ENCODE results near the gene COL6A5. TPM values are rescaled to one million over a fixed set of nuclear protein-coding genes. Genes with fewer than 3 reads are reported as not detected.
A peak's percentile ranks its signal among the peaks of the same experiment; 100 is the strongest.

COL6A5 gene
- total RNA-seq, 4 donors from 2014 or later, result not detected

DNA sequence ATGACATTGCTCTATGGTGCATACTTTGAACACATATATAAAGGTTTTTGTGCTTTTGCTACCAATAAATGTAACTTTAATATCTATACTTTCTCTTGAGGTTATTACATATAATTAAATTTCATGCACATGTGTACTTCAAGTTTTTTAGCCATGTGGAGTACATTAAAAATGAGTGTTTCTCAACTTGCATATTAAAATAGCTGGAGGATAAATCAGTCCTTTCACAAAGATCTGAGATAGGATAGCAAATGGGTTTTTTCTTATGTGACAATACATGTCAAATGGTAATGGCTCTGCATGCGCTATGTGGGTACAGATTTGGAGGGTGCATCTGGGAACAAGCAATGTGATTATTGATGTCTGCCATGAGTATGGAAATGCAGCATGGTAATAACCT lies 122.8 kb downstream of the COL6A5 start:
- no peak for TF ChIP-seq EP300 (IDR thresholded peaks at IDR 0.05)
- no peak for TF ChIP-seq POLR2A (IDR thresholded peaks at IDR 0.05; ENCODE audit: low read depth)
- TF ChIP-seq, protein P1, sequence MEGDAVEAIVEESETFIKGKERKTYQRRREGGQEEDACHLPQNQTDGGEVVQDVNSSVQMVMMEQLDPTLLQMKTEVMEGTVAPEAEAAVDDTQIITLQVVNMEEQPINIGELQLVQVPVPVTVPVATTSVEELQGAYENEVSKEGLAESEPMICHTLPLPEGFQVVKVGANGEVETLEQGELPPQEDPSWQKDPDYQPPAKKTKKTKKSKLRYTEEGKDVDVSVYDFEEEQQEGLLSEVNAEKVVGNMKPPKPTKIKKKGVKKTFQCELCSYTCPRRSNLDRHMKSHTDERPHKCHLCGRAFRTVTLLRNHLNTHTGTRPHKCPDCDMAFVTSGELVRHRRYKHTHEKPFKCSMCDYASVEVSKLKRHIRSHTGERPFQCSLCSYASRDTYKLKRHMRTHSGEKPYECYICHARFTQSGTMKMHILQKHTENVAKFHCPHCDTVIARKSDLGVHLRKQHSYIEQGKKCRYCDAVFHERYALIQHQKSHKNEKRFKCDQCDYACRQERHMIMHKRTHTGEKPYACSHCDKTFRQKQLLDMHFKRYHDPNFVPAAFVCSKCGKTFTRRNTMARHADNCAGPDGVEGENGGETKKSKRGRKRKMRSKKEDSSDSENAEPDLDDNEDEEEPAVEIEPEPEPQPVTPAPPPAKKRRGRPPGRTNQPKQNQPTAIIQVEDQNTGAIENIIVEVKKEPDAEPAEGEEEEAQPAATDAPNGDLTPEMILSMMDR (IDR thresholded peaks at IDR 0.05), result no peak
- no peak for TF ChIP-seq POLR2AphosphoS5 (IDR thresholded peaks at IDR 0.05)
- DNase-seq (ENCODE audit: extremely low spot score), result no peak
- Histone ChIP-seq H3K4me3 (no peak overlapping the region), H3K9me3 (no peaks in the 10 kb centered on the region), H3K36me3 (no peaks in the 10 kb centered on the region), H3K27ac (replicated peaks in 1 of 4) (no peak overlapping the region), H3K4me1 (no peaks in the 10 kb centered on the region), H3K27me3 (peaks cover 0 to 4% (median 0%) of the 10 kb centered on the region in 4 donors)
- 89% methylated on average over 1 of the region's 1 CpG for WGBS
- intact Hi-C loops (cut with DNase I), result no loop called here

DNA sequence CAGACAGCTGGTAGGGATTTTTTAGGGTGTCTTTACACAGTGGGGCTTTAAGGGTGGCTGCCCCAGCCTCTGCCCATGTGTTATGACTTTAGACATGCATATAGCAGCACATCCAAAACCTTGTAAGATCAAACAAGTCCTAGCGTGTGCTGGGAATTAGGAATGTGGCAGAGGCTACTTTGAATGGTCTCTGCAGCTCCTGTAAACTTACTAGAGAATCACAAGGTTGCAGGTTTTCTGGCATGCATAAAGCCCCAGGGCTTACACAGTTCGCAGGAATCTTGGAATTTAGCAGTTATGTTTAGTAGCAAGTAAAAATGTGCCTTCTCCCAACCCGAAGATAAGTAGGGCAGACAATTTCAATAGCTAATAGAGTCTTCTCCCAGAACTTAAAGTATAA lies 124.7 kb downstream of the COL6A5 start:
- H3K27me3 ChIP-seq, result no peaks in the 10 kb centered on the region
- 30% methylated on average over 3 of the region's 3 CpGs for WGBS
- H3K36me3 ChIP-seq, result no peaks in the 10 kb centered on the region
- no peaks in the 10 kb centered on the region for H3K4me1 ChIP-seq
- no peak overlapping the region for H3K4me3 ChIP-seq
- H3K27ac ChIP-seq (replicated peaks in 1 of 4), result no peak overlapping the region
- TF ChIP-seq EP300 (IDR thresholded peaks at IDR 0.05) (no peak), POLR2AphosphoS5 (IDR thresholded peaks at IDR 0.05) (no peak), POLR2A (IDR thresholded peaks at IDR 0.05; ENCODE audit: low read depth) (no peak)
- TF ChIP-seq, protein P1 (IDR thresholded peaks at IDR 0.05), result no peak
- H3K9me3 ChIP-seq, result no peaks in the 10 kb centered on the region
- intact Hi-C loops (cut with DNase I), result no loop called here
- no peak for DNase-seq (ENCODE audit: extremely low spot score)

DNA sequence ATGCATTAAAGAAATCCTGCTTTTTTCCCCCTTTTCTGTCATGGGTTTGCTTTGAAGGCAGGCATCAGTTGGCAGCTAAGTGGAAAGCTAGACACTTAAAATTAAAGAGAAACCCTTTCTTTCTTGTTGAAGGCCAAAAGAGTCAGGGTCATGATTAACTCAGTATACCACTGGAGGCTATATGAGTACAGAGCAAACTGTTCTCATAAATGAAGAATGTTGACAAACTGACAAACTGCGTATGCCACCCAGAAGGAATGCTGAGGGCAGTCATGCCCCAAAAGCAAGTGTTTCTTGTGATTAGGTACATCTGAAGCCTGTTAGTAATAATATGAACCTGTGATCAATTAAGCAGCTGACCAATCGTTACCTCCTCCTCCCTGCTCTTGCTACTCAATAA lies 127.9 kb downstream of the COL6A5 start:
- Histone ChIP-seq H3K36me3 (no peaks in the 10 kb centered on the region), H3K4me1 (no peaks in the 10 kb centered on the region), H3K9me3 (no peaks in the 10 kb centered on the region), H3K27me3 (no peaks in the 10 kb centered on the region), H3K27ac (replicated peaks in 1 of 4) (no peak overlapping the region), H3K4me3 (no peak overlapping the region)
- no peak for DNase-seq (ENCODE audit: extremely low spot score)
- TF ChIP-seq EP300 (IDR thresholded peaks at IDR 0.05) (no peak), POLR2AphosphoS5 (IDR thresholded peaks at IDR 0.05) (no peak), POLR2A (IDR thresholded peaks at IDR 0.05; ENCODE audit: low read depth) (no peak)
- TF ChIP-seq, protein P1 (IDR thresholded peaks at IDR 0.05), result no peak
- intact Hi-C loops (cut with DNase I), result no loop called here
- WGBS, result 67% methylated on average over 2 of the region's 2 CpGs

DNA sequence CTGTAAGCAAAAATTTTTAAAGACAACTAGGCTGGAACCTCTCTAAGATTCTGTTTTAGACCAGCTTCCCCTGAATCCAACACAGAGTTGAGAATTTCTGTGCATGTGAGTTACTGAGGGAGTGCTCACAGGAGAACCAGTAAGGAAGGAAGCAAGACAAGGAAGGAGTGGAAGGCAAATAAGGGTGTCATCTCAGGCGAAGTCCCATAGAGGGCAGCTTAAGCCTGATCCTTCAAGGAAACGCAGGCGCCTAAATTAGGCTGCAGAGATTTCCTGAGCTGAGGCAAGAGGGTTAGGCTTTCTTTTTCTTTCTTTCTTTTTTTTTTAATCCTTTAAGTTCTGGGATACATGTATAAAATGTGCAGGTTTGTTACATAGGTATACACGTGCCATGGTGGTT lies 135.3 kb downstream of the COL6A5 start:
- H3K9me3 ChIP-seq, result no peaks in the 10 kb centered on the region
- intact Hi-C loops (cut with DNase I), result no loop called here
- H3K27ac ChIP-seq (replicated peaks in 1 of 4), result no peak overlapping the region
- H3K27me3 ChIP-seq, result no peaks in the 10 kb centered on the region
- no peaks in the 10 kb centered on the region for H3K36me3 ChIP-seq
- no peak overlapping the region for H3K4me3 ChIP-seq
- DNase-seq (ENCODE audit: extremely low spot score), result no peak
- TF ChIP-seq, protein P1 (IDR thresholded peaks at IDR 0.05), result peak in 2 of 3 experiments; percentile 15 to 37
- TF ChIP-seq POLR2AphosphoS5 (IDR thresholded peaks at IDR 0.05), result no peak
- no peaks in the 10 kb centered on the region for H3K4me1 ChIP-seq
- 18% methylated on average over 4 of the region's 4 CpGs for WGBS

DNA sequence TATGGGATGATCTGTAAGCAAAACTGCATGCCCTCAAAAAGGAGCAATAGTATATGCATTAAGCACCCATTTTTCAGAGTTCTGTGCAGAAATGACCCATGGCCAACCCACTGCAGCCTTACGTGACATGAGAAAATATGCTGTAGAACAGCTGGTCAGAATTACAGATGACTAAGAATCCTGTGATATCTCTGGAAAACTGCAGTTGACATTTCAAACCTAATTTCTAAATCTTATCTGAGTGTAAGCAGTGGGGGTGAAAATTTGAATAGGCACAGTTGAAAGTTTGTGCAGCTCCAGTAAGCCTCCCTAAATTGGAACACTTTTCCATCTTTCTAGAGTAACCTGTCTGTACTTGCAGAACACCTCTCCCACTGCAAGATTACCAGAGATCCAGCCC lies 142.8 kb downstream of the COL6A5 start:
- DNase-seq (ENCODE audit: extremely low spot score), result no peak
- no peaks in the 10 kb centered on the region for H3K36me3 ChIP-seq
- intact Hi-C loops (cut with DNase I), result no loop called here
- no peaks in the 10 kb centered on the region for H3K4me1 ChIP-seq
- H3K27me3 ChIP-seq, result no peaks in the 10 kb centered on the region
- TF ChIP-seq POLR2A (IDR thresholded peaks at IDR 0.05; ENCODE audit: low read depth) (no peak), EP300 (IDR thresholded peaks at IDR 0.05) (no peak), POLR2AphosphoS5 (IDR thresholded peaks at IDR 0.05) (no peak)
- TF ChIP-seq, protein P1 (IDR thresholded peaks at IDR 0.05), result no peak
- no peaks in the 10 kb centered on the region for H3K9me3 ChIP-seq
- 74% methylated on average over 1 of the region's 1 CpG for WGBS
- no peak overlapping the region for H3K27ac ChIP-seq (replicated peaks in 1 of 4)
- no peak overlapping the region for H3K4me3 ChIP-seq

Measured in esophagus muscularis mucosa (tissue), 4 donors.